AG04450 (cell line): Measurements from ENCODE around the gene HPD. TPM values are rescaled to one million over a fixed set of nuclear protein-coding genes. Genes with fewer than 3 reads are reported as not detected.

Experiments used
- CTCF ChIA-PET: fragments of 300-600, 350-600 bp; formaldehyde crosslinking; extraction: SDS; loops from one replicate; lab custom pipeline; 2022; ENCODE audit warnings: antibody characterized with exemption, inconsistent platforms; lab: Charles Lee
- POLR2A ChIA-PET: fragments of 350-600 bp; formaldehyde crosslinking; extraction: SDS; loops from one replicate; lab custom pipeline; 2021; ENCODE audit warnings: antibody characterized with exemption, inconsistent platforms; lab: Yijun Ruan, JAX
- DNase-seq: peaks from one replicate; pipeline ENCODE4 v3.0.0-alpha.2; 2011; ENCODE audit warnings: low read depth, low spot score
- H3K27ac ChIP-seq: one replicate; pipeline ENCODE4 v1.5.1; 2012; ENCODE audit warnings: low read depth, low read length, control low read depth
- H3K27me3 ChIP-seq: one replicate; pipeline ENCODE4 v1.6.0; 2012; ENCODE audit warnings: low read length; ENCODE audit not compliant: control insufficient read depth, insufficient read depth
- H3K4me3 ChIP-seq: 2 replicates; pipeline ENCODE4 v1.5.1; 2011; ENCODE audit warnings: mild to moderate bottlenecking, low read depth, low read length, control low read depth
- H3K9me3 ChIP-seq: 2 replicates; pipeline ENCODE4 v1.5.1; 2012; ENCODE audit warnings: low read length; ENCODE audit not compliant: control insufficient read depth, insufficient read depth
- polyA plus RNA-seq: library from polyadenylated mRNA; depleted of rRNA; stranded (reverse); fragments of >200 nt; gene quantifications from 2 replicates; pipeline ENCODE4 v1.2.3, GENCODE V29; 2011
- TF ChIP-seq, protein P1 (sequence below): IDR thresholded peaks from 2 replicates; pipeline ENCODE4 v1.5.1; 2011; ENCODE audit warnings: low read depth, low read length, control low read depth, inconsistent platforms

The HPD gene
- polyA plus RNA-seq, 1 experiment = 0.05 TPM

DNA sequence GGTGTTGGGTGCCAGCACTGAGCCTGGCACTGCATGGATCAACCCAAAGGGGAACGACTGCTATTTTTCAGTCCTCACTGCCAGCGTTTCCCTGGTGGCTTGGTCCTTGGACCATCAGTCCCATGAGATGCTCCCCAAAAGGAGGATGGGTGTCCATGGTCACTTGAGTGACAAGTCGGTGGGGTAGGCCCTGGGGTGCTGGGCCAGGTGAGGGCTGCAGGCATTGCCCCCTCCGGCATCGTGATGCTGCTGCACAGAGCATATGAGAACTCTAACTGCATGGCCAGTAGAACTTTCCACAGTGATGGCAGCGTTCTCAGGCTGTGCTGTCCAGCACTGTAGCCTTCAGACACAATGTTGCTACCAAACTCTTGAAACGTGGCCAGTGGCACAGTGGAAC lies 38.6 kb downstream of the HPD start:
- Histone ChIP-seq H3K9me3 (no peaks in the 10 kb centered on the region; the same call in 1 of the 2 replicates), H3K27me3 (no peaks in the 10 kb centered on the region), H3K27ac (no peak overlapping the region), H3K4me3 (no peak overlapping the region)
- POLR2A ChIA-PET = interaction anchor here (1.4 kb wide), 1 partner anchor 68 kb away, joined by 3 read pairs; the partner anchor contains the start of gene PSMD9
- TF ChIP-seq, protein P1, sequence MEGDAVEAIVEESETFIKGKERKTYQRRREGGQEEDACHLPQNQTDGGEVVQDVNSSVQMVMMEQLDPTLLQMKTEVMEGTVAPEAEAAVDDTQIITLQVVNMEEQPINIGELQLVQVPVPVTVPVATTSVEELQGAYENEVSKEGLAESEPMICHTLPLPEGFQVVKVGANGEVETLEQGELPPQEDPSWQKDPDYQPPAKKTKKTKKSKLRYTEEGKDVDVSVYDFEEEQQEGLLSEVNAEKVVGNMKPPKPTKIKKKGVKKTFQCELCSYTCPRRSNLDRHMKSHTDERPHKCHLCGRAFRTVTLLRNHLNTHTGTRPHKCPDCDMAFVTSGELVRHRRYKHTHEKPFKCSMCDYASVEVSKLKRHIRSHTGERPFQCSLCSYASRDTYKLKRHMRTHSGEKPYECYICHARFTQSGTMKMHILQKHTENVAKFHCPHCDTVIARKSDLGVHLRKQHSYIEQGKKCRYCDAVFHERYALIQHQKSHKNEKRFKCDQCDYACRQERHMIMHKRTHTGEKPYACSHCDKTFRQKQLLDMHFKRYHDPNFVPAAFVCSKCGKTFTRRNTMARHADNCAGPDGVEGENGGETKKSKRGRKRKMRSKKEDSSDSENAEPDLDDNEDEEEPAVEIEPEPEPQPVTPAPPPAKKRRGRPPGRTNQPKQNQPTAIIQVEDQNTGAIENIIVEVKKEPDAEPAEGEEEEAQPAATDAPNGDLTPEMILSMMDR = no peak
- CTCF ChIA-PET = interaction anchor here (1.0 kb wide), 1 partner anchor 8 kb away, joined by 3 read pairs; no protein-coding TSS in a partner anchor
- DNase-seq = no peak

DNA sequence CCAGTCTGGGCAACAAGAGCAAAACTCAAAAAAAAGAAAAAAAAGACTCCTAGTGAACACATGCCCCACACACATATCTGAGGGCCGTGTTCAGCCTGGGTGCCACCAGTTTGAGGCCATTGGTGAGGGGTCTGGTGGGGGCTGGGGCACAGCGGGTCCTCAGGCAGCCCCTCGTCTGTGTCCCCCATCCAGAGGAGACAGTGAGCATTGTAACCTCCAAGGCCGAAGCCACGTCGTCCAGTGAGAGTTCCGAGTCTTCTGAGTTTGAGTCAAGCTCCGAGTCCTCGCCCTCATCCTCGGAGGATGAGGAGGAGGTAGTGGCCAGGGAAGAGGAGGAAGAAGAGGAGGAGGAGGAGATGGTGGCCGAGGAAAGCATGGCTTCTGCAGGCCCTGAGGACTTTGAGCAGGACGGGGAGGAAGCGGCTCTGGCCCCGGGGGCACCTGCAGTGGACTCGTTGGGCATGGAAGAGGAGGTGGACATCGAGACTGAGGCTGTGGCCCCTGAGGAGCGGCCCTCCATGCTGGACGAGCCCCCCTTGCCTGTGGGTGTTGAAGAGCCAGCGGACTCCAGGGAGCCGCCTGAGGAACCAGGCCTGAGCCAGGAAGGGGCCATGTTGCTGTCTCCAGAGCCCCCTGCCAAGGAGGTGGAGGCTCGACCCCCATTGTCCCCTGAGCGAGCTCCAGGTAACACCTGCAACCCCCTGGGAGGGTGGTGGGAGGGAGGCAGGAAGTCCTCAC lies 39.3 kb downstream of the HPD start:
- TF ChIP-seq, protein P1 = no peak
- H3K9me3 ChIP-seq = no peaks in the 10 kb centered on the region; the same call in 1 of the 2 replicates
- no peaks in the 10 kb centered on the region for H3K27me3 ChIP-seq
- POLR2A ChIA-PET = no interaction called here
- no peak for DNase-seq
- CTCF ChIA-PET = interaction anchor here (0.6 kb wide), 1 partner anchor 15 kb away, joined by 3 read pairs; no protein-coding TSS in a partner anchor
- H3K27ac ChIP-seq = no peak overlapping the region
- H3K4me3 ChIP-seq = no peak overlapping the region

DNA sequence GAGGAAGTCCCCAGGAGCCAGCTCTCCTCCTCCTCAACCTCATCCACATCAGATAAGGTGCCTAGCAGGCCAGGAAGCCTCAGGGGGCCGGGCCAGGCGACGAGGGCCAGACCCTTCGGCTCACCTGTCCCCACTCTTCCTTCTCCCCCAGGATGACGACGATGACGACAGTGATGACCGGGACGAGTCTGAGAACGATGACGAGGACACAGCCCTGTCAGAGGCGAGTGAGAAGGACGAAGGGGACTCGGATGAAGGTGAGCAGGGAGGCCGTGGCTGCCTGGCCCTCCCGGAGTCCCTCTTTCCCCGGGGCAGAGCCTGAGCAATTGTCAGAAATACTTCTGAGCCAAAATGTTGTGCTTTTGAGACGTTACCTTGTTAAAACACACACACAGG lies 41.0 kb downstream of the HPD start:
- CTCF ChIA-PET = no interaction called here
- H3K4me3 ChIP-seq = no peak overlapping the region
- H3K9me3 ChIP-seq = no peaks in the 10 kb centered on the region; the same call in 1 of the 2 replicates
- H3K27ac ChIP-seq = no peak overlapping the region
- no peaks in the 10 kb centered on the region for H3K27me3 ChIP-seq
- POLR2A ChIA-PET = no interaction called here
- TF ChIP-seq, protein P1 = no peak
- no peak for DNase-seq

DNA sequence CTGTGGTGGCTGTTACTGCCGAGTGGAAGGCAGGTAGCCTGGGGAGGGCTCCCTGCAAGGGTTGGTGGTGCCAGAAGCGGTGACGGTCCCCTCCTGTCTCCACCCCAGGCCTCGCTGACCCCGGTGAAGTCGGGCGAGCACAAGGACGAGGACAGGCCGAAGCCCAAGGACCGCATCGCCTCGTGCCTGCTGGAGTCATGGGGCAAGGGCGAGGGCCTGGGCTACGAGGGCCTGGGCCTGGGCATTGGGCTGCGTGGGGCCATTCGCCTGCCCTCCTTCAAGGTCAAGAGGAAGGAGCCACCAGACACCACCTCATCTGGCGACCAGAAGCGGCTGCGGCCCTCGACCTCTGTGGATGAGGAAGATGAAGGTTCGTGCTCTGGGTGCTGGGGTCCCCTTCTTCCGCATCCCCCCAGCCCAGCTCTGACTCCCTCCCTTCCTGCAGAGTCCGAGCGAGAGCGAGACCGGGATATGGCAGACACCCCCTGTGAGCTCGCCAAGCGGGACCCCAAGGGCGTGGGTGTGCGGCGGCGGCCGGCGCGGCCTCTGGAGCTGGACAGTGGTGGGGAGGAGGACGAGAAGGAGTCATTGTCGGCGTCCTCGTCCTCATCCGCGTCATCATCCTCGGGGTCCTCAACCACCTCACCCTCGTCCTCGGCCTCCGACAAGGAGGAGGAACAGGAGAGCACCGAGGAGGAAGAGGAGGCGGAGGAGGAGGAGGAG lies 41.6 kb downstream of the HPD start:
- CTCF ChIA-PET = interaction anchor here (2.9 kb wide), 1 partner anchor 23 kb away, joined by 17 read pairs; the partner anchor contains the start of gene RHOF
- no peak overlapping the region for H3K27ac ChIP-seq
- no peak for DNase-seq
- H3K27me3 ChIP-seq = no peaks in the 10 kb centered on the region
- POLR2A ChIA-PET = interaction anchor here (1.1 kb wide), 1 partner anchor 71 kb away, joined by 3 read pairs; the partner anchor contains the start of gene PSMD9
- no peaks in the 10 kb centered on the region; the same call in 1 of the 2 replicates for H3K9me3 ChIP-seq
- H3K4me3 ChIP-seq = no peak overlapping the region
- TF ChIP-seq, protein P1 = no peak
